ENCODE data around the gene FHIT. TPM values are rescaled to one million over a fixed set of nuclear protein-coding genes. Genes with fewer than 3 reads are reported as not detected.

The FHIT gene
- total RNA-seq, 2 experiments from 2014 or later: 7.6 to 7.9 TPM

GRCh38 chr3:61111825-61112224 lies 139.4 kb downstream of the FHIT start:
- Mint-ChIP-seq H3K27ac (no peak overlapping the region), H3K9me3 (no peaks in the 10 kb centered on the region), H3K36me3 (ENCODE audit: low read depth) (peaks cover 8% of the 10 kb centered on the region), H3K4me3 (no peak overlapping the region), H3K4me1 (ENCODE audit: low read depth) (peaks cover 13% of the 10 kb centered on the region), H3K27me3 (no peaks in the 10 kb centered on the region)
- ChIA-PET POLR2A (no interaction called here), CTCF (no interaction called here)
- intact Hi-C loops (cut with micrococcal nuclease): no loop called here
- TF ChIP-seq CTCF (IDR thresholded peaks at IDR 0.05): no peak
- peak; percentile 67 for ATAC-seq
- DNase-seq: peak; percentile 16

- TF ChIP-seq CTCF (IDR thresholded peaks at IDR 0.05): no peak
- no peaks in the 10 kb centered on the region for H3K27me3 Mint-ChIP-seq
- DNase-seq: no peak
- CTCF ChIA-PET: no interaction called here
- no peak overlapping the region for H3K27ac Mint-ChIP-seq
- H3K4me3 Mint-ChIP-seq: no peak overlapping the region
- ATAC-seq: peak; percentile 45
- H3K4me1 Mint-ChIP-seq (ENCODE audit: low read depth): peaks cover 13% of the 10 kb centered on the region
- H3K36me3 Mint-ChIP-seq (ENCODE audit: low read depth): peaks cover 8% of the 10 kb centered on the region
- H3K9me3 Mint-ChIP-seq: no peaks in the 10 kb centered on the region
- POLR2A ChIA-PET: interaction anchor here (0.6 kb wide), 1 partner anchor 669 kb away, joined by 3 read pairs; no protein-coding TSS in a partner anchor
- intact Hi-C loops (cut with micrococcal nuclease): no loop called here
Observed at GRCh38 chr3:61110576-61110975, 140.7 kb downstream of the FHIT start.

GRCh38 chr3:61108247-61109019 lies 142.8 kb downstream of the FHIT start:
- H3K9me3 Mint-ChIP-seq: peaks cover 6% of the 10 kb centered on the region
- H3K36me3 Mint-ChIP-seq (ENCODE audit: low read depth): peaks cover 7% of the 10 kb centered on the region
- ChIA-PET CTCF (no interaction called here), POLR2A (no interaction called here)
- TF ChIP-seq CTCF (IDR thresholded peaks at IDR 0.05): no peak
- ATAC-seq (no peak), DNase-seq (no peak)
- H3K4me3 Mint-ChIP-seq: no peak overlapping the region
- H3K27ac Mint-ChIP-seq: no peak overlapping the region
- peaks cover 13% of the 10 kb centered on the region for H3K4me1 Mint-ChIP-seq (ENCODE audit: low read depth)
- no peaks in the 10 kb centered on the region for H3K27me3 Mint-ChIP-seq
- intact Hi-C loops (cut with micrococcal nuclease): no loop called here

DNA sequence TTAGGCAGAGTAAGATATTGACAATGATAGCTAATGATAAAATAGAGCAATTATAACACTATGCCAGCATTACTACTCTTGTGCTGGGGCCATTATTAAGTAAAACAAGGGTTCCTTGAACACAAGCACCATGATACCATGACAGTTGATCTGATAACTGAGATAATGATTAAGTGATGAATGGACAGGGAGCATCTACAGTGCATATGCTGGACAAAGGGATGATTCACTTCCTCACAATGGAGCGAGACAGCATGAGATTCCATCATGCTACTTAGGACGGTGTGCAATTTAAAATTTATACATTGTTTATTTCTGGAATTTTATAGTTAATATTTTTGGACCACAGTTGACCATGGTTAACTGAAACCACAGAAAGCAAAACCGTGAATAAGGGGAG lies 156.6 kb downstream of the FHIT start:
- Mint-ChIP-seq H3K27me3 (no peaks in the 10 kb centered on the region), H3K36me3 (ENCODE audit: low read depth) (peaks cover 2% of the 10 kb centered on the region), H3K27ac (no peak overlapping the region), H3K4me1 (ENCODE audit: low read depth) (no peaks in the 10 kb centered on the region), H3K4me3 (no peak overlapping the region), H3K9me3 (no peaks in the 10 kb centered on the region)
- intact Hi-C loops (cut with micrococcal nuclease): no loop called here
- CTCF ChIA-PET: no interaction called here
- POLR2A ChIA-PET: no interaction called here
- ATAC-seq (no peak), DNase-seq (no peak)
- no peak for TF ChIP-seq CTCF (IDR thresholded peaks at IDR 0.05)

DNA sequence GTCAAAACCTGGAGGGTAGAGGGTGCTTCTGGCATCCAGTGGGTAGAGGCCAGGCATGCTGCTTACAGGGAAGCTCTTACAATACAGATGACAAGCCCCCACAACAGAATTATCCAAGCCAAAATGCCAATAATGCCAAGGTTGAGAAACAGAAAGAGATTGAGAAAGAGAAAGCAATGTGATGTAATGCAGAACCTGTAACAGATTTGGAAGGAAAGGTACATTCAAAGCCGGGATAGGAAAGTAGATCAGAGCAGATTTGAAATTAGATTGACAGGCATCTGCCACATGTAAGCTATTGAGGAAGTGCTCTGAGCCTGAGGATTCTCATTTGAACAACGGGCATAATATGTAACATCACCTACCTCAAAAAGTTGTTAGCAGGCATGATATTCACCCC lies 157.9 kb downstream of the FHIT start:
- ChIA-PET POLR2A (interaction anchor here (0.7 kb wide), 1 partner anchor 309 kb away, joined by 3 read pairs; no protein-coding TSS in a partner anchor), CTCF (no interaction called here)
- Mint-ChIP-seq H3K4me3 (no peak overlapping the region), H3K4me1 (ENCODE audit: low read depth) (no peaks in the 10 kb centered on the region), H3K27ac (no peak overlapping the region), H3K27me3 (no peaks in the 10 kb centered on the region), H3K9me3 (no peaks in the 10 kb centered on the region), H3K36me3 (ENCODE audit: low read depth) (peaks cover 2% of the 10 kb centered on the region)
- ATAC-seq: no peak
- DNase-seq: no peak
- no peak for TF ChIP-seq CTCF (IDR thresholded peaks at IDR 0.05)
- intact Hi-C loops (cut with micrococcal nuclease): no loop called here

All from activated CD8-positive, alpha-beta T cell treated with anti-CD3 and anti-CD28 coated beads for 36 hours (primary cell).